Parathyroid adenoma (tissue), 2 donors: ENCODE measurements around the gene CUL7.

Source experiments
- H2AFZ ChIP-seq: fragments of 300-600 bp; sonication (generic); one replicate; pipeline ENCODE4 v1.7.0; 2017; ENCODE audit warnings: antibody characterized with exemption, mild to moderate bottlenecking
- H3K27ac ChIP-seq: fragments of 300-600 bp; sonication (generic); one replicate; pipeline ENCODE4 v1.7.0; 2017
- H3K27me3 ChIP-seq: fragments of 300-600 bp; sonication (generic); one replicate; pipeline ENCODE4 v1.7.0; 2017; ENCODE audit warnings: low read length; ENCODE audit not compliant: control insufficient read depth, insufficient read depth
- H3K36me3 ChIP-seq: fragments of 300-600 bp; sonication (generic); one replicate; pipeline ENCODE4 v1.7.0; 2017; ENCODE audit warnings: low read length; ENCODE audit not compliant: control insufficient read depth, insufficient read depth
- H3K4me1 ChIP-seq: fragments of 300-600 bp; sonication (generic); one replicate; pipeline ENCODE4 v1.7.0; 2017; ENCODE audit warnings: control low read depth
- H3K4me2 ChIP-seq: fragments of 300-600 bp; sonication (generic); one replicate; pipeline ENCODE4 v1.7.0; 2017; ENCODE audit warnings: low read length
- H3K4me3 ChIP-seq: fragments of 300-600 bp; sonication (generic); one replicate; pipeline ENCODE4 v1.7.0; 2017; ENCODE audit warnings: low read depth, low read length
- H3K79me2 ChIP-seq: fragments of 300-600 bp; sonication (generic); one replicate; pipeline ENCODE4 v1.7.0; 2017; ENCODE audit warnings: control low read depth
- H3K9ac ChIP-seq: fragments of 300-600 bp; sonication (generic); one replicate; pipeline ENCODE4 v1.7.0; 2017; ENCODE audit warnings: mild to moderate bottlenecking
- H3K9me3 ChIP-seq: fragments of 300-600 bp; sonication (generic); one replicate; pipeline ENCODE4 v1.7.0; 2017; ENCODE audit warnings: low read length; ENCODE audit not compliant: control insufficient read depth
- TF ChIP-seq, protein P1 (sequence below): fragments of 300-600 bp; sonication (generic); IDR thresholded peaks from one replicate; pipeline ENCODE4 v1.7.0; 2017; ENCODE audit warnings: antibody characterized with exemption, mild to moderate bottlenecking
- donor health status: primary hyperparathyroidism.

CUL7 gene

DNA sequence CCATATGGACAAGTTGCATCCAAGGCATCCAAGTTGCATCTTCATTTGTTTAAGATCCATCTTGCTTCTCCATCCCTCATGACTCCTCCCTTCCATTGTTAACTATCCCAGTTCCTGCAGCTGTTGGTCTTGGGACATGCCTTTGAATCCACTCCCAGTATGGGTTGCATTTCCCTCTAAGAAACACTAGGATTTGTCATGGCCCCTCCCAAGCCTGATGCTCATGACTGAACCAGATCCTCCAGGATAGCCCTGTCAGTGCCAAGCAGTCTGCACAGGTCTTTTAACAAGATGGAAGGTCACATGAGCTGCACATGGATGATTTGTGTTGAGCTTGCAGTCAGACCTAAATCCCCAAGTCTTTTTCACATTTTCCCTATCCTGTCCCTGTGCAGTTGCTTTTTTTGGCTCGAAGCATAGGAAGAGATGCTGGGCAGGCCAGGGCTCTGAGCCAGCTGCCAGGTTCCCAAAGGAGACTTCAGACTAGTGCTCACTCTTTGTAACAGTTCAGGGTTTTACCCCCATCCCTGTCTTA is 65.1 kb downstream of the CUL7 start:
- Histone ChIP-seq H3K4me1 (peaks cover 16% of the 10 kb centered on the region), H2AFZ (no peak overlapping the region), H3K27me3 (no peaks in the 10 kb centered on the region), H3K9me3 (no peaks in the 10 kb centered on the region), H3K4me2 (no peak overlapping the region), H3K79me2 (peaks cover 16% of the 10 kb centered on the region), H3K4me3 (no peak overlapping the region), H3K27ac (no peak overlapping the region), H3K36me3 (no peaks in the 10 kb centered on the region), H3K9ac (no peak overlapping the region)
- TF ChIP-seq, protein P1, sequence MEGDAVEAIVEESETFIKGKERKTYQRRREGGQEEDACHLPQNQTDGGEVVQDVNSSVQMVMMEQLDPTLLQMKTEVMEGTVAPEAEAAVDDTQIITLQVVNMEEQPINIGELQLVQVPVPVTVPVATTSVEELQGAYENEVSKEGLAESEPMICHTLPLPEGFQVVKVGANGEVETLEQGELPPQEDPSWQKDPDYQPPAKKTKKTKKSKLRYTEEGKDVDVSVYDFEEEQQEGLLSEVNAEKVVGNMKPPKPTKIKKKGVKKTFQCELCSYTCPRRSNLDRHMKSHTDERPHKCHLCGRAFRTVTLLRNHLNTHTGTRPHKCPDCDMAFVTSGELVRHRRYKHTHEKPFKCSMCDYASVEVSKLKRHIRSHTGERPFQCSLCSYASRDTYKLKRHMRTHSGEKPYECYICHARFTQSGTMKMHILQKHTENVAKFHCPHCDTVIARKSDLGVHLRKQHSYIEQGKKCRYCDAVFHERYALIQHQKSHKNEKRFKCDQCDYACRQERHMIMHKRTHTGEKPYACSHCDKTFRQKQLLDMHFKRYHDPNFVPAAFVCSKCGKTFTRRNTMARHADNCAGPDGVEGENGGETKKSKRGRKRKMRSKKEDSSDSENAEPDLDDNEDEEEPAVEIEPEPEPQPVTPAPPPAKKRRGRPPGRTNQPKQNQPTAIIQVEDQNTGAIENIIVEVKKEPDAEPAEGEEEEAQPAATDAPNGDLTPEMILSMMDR = no peak
